ENCODE measurements around the gene MT1M.
"Not testable (repeated sequence)": the region's sequence is repeated elsewhere in the genome, so short reads cannot be mapped to it uniquely, and the experiment has no call there.

MT1M gene

GRCh38 chr16:56632156-56632847 is at the start of gene MT1M:
TSS of gene MT1M (plus strand) at chr16:56632659. CDS start at chr16:56632732, 73 bp downstream.
- no peak for DNase-seq (ENCODE audit: low read depth in 4 of 4, low spot score in 1 of 4)

GRCh38 chr16:56582911-56583310 is 49.5 kb upstream of the MT1M start:
- not testable (repeated sequence) for DNase-seq (ENCODE audit: low read depth in 4 of 4, low spot score in 1 of 4)

- DNase-seq (ENCODE audit: low read depth in 4 of 4, low spot score in 1 of 4), result no peak
These were observed 48.9 kb upstream of the MT1M start for GRCh38 chr16:56583351-56584168.

GRCh38 chr16:56584276-56584675 is 48.2 kb upstream of the MT1M start:
- DNase-seq (ENCODE audit: low read depth in 4 of 4, low spot score in 1 of 4), result no peak

GRCh38 chr16:56588781-56589140 is 43.7 kb upstream of the MT1M start:
- no peak for DNase-seq (ENCODE audit: low read depth in 4 of 4, low spot score in 1 of 4)

GRCh38 chr16:56589141-56590039 is 43.1 kb upstream of the MT1M start, which contains the start of gene MT3:
TSS of gene MT3 (plus strand) at chr16:56589528. CDS start at chr16:56589591, 63 bp downstream.
- no peak for DNase-seq (ENCODE audit: low read depth in 4 of 4, low spot score in 1 of 4)

- DNase-seq (ENCODE audit: low read depth in 4 of 4, low spot score in 1 of 4), result no peak
These were observed 40.9 kb upstream of the MT1M start for GRCh38 chr16:56591377-56592060.

- no peak for DNase-seq (ENCODE audit: low read depth in 4 of 4, low spot score in 1 of 4)
These were observed 38.7 kb upstream of the MT1M start for GRCh38 chr16:56593573-56594291.

GRCh38 chr16:56594292-56594619 is 38.2 kb upstream of the MT1M start:
- no peak for DNase-seq (ENCODE audit: low read depth in 4 of 4, low spot score in 1 of 4)

- no peak for DNase-seq (ENCODE audit: low read depth in 4 of 4, low spot score in 1 of 4)
These were observed 32.0 kb upstream of the MT1M start for GRCh38 chr16:56600398-56600999.

- no peak for DNase-seq (ENCODE audit: low read depth in 4 of 4, low spot score in 1 of 4)
These were observed 31.1 kb upstream of the MT1M start for GRCh38 chr16:56601325-56601724.

- no peak for DNase-seq (ENCODE audit: low read depth in 4 of 4, low spot score in 1 of 4)
These were observed 28.9 kb upstream of the MT1M start for GRCh38 chr16:56603589-56603988.

GRCh38 chr16:56604966-56605365 is 27.5 kb upstream of the MT1M start:
- no peak for DNase-seq (ENCODE audit: low read depth in 4 of 4, low spot score in 1 of 4)

- no peak for DNase-seq (ENCODE audit: low read depth in 4 of 4, low spot score in 1 of 4)
These were observed 27.0 kb upstream of the MT1M start for GRCh38 chr16:56605475-56605874.

- no peak for DNase-seq (ENCODE audit: low read depth in 4 of 4, low spot score in 1 of 4)
These were observed 26.4 kb upstream of the MT1M start for GRCh38 chr16:56606071-56606475.

- DNase-seq (ENCODE audit: low read depth in 4 of 4, low spot score in 1 of 4), result no peak
These were observed 25.9 kb upstream of the MT1M start for GRCh38 chr16:56606476-56607108.

GRCh38 chr16:56607109-56607618 is 25.3 kb upstream of the MT1M start:
- DNase-seq (ENCODE audit: low read depth in 4 of 4, low spot score in 1 of 4), result no peak

GRCh38 chr16:56607675-56608042 is 24.8 kb upstream of the MT1M start:
- DNase-seq (ENCODE audit: low read depth in 4 of 4, low spot score in 1 of 4), result no peak
